K562 (cell line): Measurements from ENCODE around the gene ANKLE1. TPM values are rescaled to one million over a fixed set of nuclear protein-coding genes. Genes with fewer than 3 reads are reported as not detected.

Source experiments
- ATAC-seq: fragments of 200-7000 bp; cut with Tn5 transposase; 3 replicates; pipeline ENCODE4 v1.9.1; 2020; ENCODE audit warnings: moderate library complexity
- BruUV-seq: library from RNA; stranded (reverse); fragments of 400-500 nt; replicated peaks from 2 replicates; lab custom pipeline; 2021; lab: Mats Ljungman, UMichigan
- CTCF ChIA-PET: fragments of 300-600 bp; formaldehyde crosslinking; extraction: SDS; loops from one replicate; lab custom pipeline; 2021; ENCODE audit warnings: low intra/inter-chr PET ratio; lab: Yijun Ruan, JAX
- POLR2A ChIA-PET: fragments of 300-600, 350-650 bp; sonication (Branson Sonifier 250); formaldehyde crosslinking; extraction: SDS; loops from one replicate; lab custom pipeline; 2021; ENCODE audit warnings: antibody characterized with exemption, inconsistent platforms; lab: Yijun Ruan, JAX
- DNase-seq, 4 experiments: peaks; one replicate each; pipeline versions ENCODE4 v3.0.0 to v3.0.0-alpha.2; 2011 to 2018; ENCODE audit warnings: low spot score in 3 of 4, mixed read lengths in 3 of 4; ENCODE audit errors: extremely low read depth in 1 of 4
- FAIRE-seq: peaks from 2 replicates; lab custom pipeline; 2011; peaks lifted over from hg19 to GRCh38; lab: Jason Lieb, UNC
- H2AFZ ChIP-seq: 2 replicates; pipeline ENCODE4 v1.6.0; 2011; ENCODE audit warnings: low read depth, low read length, control low read depth, inconsistent platforms
- H3K27ac ChIP-seq: fragments of 200-600 bp; 3 replicates; pipeline ENCODE4 v1.8.0; 2011; ENCODE audit warnings: low read depth, mild to moderate bottlenecking, control low read depth, inconsistent platforms, low read length, moderate library complexity, mixed read lengths; ENCODE audit errors: extremely low read depth
- H3K27me3 ChIP-seq, 2 experiments: fragments of 300-600 bp in 1 of 2; 2 replicates in 1 of 2; 3 replicates in 1 of 2; pipeline versions ENCODE4 v1.6.0 to v1.8.0; 2011; ENCODE audit warnings: inconsistent platforms in 2 of 2, low read length in 2 of 2, mild to moderate bottlenecking in 1 of 2, mixed read lengths in 1 of 2, moderate library complexity in 1 of 2; ENCODE audit not compliant: control insufficient read depth in 2 of 2, insufficient read depth in 2 of 2
- H3K36me3 ChIP-seq: fragments of 300-600 bp; 3 replicates; pipeline ENCODE4 v1.8.0; 2011; ENCODE audit warnings: mild to moderate bottlenecking, low read length, inconsistent platforms; ENCODE audit not compliant: control insufficient read depth, insufficient read depth
- H3K4me1 ChIP-seq, 2 experiments: fragments of 200-600 bp in 1 of 2; replicated peaks in 1 of 2; 2 replicates in 1 of 2; 3 replicates in 1 of 2; pipeline versions ENCODE4 v1.5.1 to v1.8.0; 2011; ENCODE audit warnings: inconsistent platforms in 2 of 2, low read length in 2 of 2, mild to moderate bottlenecking in 1 of 2, mixed read lengths in 1 of 2, moderate library complexity in 1 of 2; ENCODE audit not compliant: control insufficient read depth in 2 of 2, insufficient read depth in 2 of 2
- H3K4me2 ChIP-seq: 2 replicates; pipeline ENCODE4 v1.6.1; 2011; ENCODE audit warnings: low read length, control low read depth, inconsistent platforms, mixed read lengths; ENCODE audit not compliant: insufficient read depth
- H3K4me3 ChIP-seq: fragments of 200-600 bp; sonication (generic), shearing (Covaris generic); 2 replicates; pipeline ENCODE4 v1.5.1; 2016; ENCODE audit warnings: control low read depth, inconsistent platforms
- H3K79me2 ChIP-seq: fragments of 200-600 bp; 3 replicates; pipeline ENCODE4 v1.8.0; 2011; ENCODE audit warnings: low read length, inconsistent platforms; ENCODE audit not compliant: control insufficient read depth, insufficient read depth
- H3K9ac ChIP-seq, 2 experiments: 2 replicates each; pipeline versions ENCODE4 v1.6.0 to v1.6.1; 2011; ENCODE audit warnings: low read depth in 2 of 2, low read length in 2 of 2, control low read depth in 1 of 2, inconsistent platforms in 1 of 2, mild to moderate bottlenecking in 1 of 2, mixed read lengths in 1 of 2; ENCODE audit not compliant: insufficient read depth in 1 of 2
- H3K9me1 ChIP-seq: one replicate; pipeline ENCODE4 v1.6.0; 2011; ENCODE audit warnings: inconsistent platforms, mild to moderate bottlenecking, low read length, moderate library complexity; ENCODE audit not compliant: control insufficient read depth, insufficient read depth
- H3K9me3 ChIP-seq: replicated peaks from 2 replicates; pipeline ENCODE4 v1.5.1; 2011; ENCODE audit warnings: low read depth, low read length, inconsistent platforms; ENCODE audit not compliant: control insufficient read depth, insufficient read depth
- H4K20me1 ChIP-seq: replicated peaks from 2 replicates; pipeline ENCODE4 v1.6.1; 2011; ENCODE audit warnings: low read length, inconsistent platforms, mixed read lengths; ENCODE audit not compliant: control insufficient read depth, insufficient read depth
- ASH1L ChIP-seq: fragments of 450-650 bp; IDR thresholded peaks from 2 replicates; pipeline ENCODE4 v1.6.1; 2018; ENCODE audit warnings: borderline replicate concordance, mild to moderate bottlenecking, low read depth; ENCODE audit not compliant: partially characterized antibody
- KDM4B ChIP-seq, 2 experiments: fragments of 450-650 bp in 1 of 2; sonication (generic) in 1 of 2; IDR thresholded peaks; 2 replicates each; pipeline ENCODE4 v1.6.1; 2016 to 2017; ENCODE audit warnings: borderline replicate concordance in 2 of 2, antibody characterized with exemption in 1 of 2, low read depth in 1 of 2, mild to moderate bottlenecking in 1 of 2
- LCOR ChIP-seq: sonication (generic); formaldehyde crosslinking; IDR thresholded peaks from 2 replicates; pipeline ENCODE4 v1.8.0; 2022; ENCODE audit warnings: mild to moderate bottlenecking, missing genetic modification reagents
- MBD2 ChIP-seq: sonication (generic); IDR thresholded peaks from 2 replicates; pipeline ENCODE4 v1.6.1; 2016; ENCODE audit warnings: low read depth, borderline replicate concordance
- NFIX ChIP-seq: fragments of 250-450 bp; sonication (Bioruptor Pico); IDR thresholded peaks from 2 replicates; pipeline ENCODE4 v1.4.0; 2020; ENCODE audit warnings: low read depth, mild to moderate bottlenecking, moderate library complexity
- ZNF133 ChIP-seq: fragments of 250-450 bp; sonication (Bioruptor Pico); IDR thresholded peaks from 2 replicates; pipeline ENCODE4 v1.4.0; 2020; ENCODE audit warnings: mild to moderate bottlenecking
- WGBS: fragments of 100-300 bp; shearing (Covaris generic); methylation state at CpG from one replicate; pipeline ENCODE4 v1.1.6; 2016; ENCODE audit warnings: low coverage, mixed read lengths; ENCODE audit not compliant: insufficient coverage; ENCODE audit errors: missing lambda C conversion rate; 5-methylcytosine and 5-hydroxymethylcytosine counted together
- in situ Hi-C: fragments of 300-500 bp; cut with MboI; formaldehyde crosslinking; loops from 4 replicates; pipeline ENCODE4 v1.15.0; 2018; ENCODE audit warnings: inconsistent platforms, mixed read lengths
- intact Hi-C: fragments of 100-400 bp; cut with micrococcal nuclease; formaldehyde crosslinking; loops from 2 replicates; pipeline ENCODE4 v1.14.2; 2022
- polyA plus RNA-seq, 8 experiments: library from polyadenylated mRNA; depleted of rRNA in 4 of 8; stranded (reverse) in 5 of 8; unstranded in 3 of 8; fragments of >200 nt; fragmentation: Nextera tagmentation in 2 of 8; fragmentation: Illumina TruSeq in 1 of 8; extraction: Ambion mirVana in 2 of 8; extraction: Trizol in 1 of 8; gene quantifications; 2 replicates each; pipeline versions ENCODE4 v1.2.1 to v1.2.3, GENCODE V29; 2011 to 2014; ENCODE audit warnings: inconsistent platforms in 1 of 8, missing spikeins in 1 of 8
- total RNA-seq, 7 experiments: library from RNA; depleted of rRNA in 6 of 7; stranded (reverse); fragments of >200 nt in 6 of 7; fragmentation: Illumina TruSeq in 2 of 7; extraction: Trizol in 2 of 7; gene quantifications; 2 replicates each; pipeline versions ENCODE4 v1.2.1 to v1.2.3, GENCODE V29; 2011 to 2021; ENCODE audit warnings: low replicate concordance in 1 of 7
- TF ChIP-seq, protein P1 (sequence below): sonication (generic); formaldehyde crosslinking; IDR thresholded peaks from 2 replicates; pipeline ENCODE4 v1.8.0; 2023; ENCODE audit warnings: mild to moderate bottlenecking, missing genetic modification reagents
- TF ChIP-seq, protein P2 (sequence below): sonication (generic); formaldehyde crosslinking; IDR thresholded peaks from 2 replicates; pipeline ENCODE4 v1.8.1; 2022; ENCODE audit warnings: missing genetic modification reagents
- TF ChIP-seq, protein P3 (sequence below): sonication (generic); formaldehyde crosslinking; IDR thresholded peaks from 2 replicates; pipeline ENCODE4 v1.8.1; 2023; ENCODE audit warnings: missing genetic modification reagents, mild to moderate bottlenecking, borderline replicate concordance
- TF ChIP-seq, protein P4 (sequence below): sonication (generic); formaldehyde crosslinking; IDR thresholded peaks from 2 replicates; pipeline ENCODE4 v1.8.0; 2022; ENCODE audit warnings: missing genetic modification reagents, mild to moderate bottlenecking, borderline replicate concordance

Gene ANKLE1
- total and polyA plus RNA-seq, 9 of the 15 experiments (the other 6 are each of a cell fraction or from before 2014, with no cell fraction given): 0.63 to 9.2 (median 2.9) TPM

DNA sequence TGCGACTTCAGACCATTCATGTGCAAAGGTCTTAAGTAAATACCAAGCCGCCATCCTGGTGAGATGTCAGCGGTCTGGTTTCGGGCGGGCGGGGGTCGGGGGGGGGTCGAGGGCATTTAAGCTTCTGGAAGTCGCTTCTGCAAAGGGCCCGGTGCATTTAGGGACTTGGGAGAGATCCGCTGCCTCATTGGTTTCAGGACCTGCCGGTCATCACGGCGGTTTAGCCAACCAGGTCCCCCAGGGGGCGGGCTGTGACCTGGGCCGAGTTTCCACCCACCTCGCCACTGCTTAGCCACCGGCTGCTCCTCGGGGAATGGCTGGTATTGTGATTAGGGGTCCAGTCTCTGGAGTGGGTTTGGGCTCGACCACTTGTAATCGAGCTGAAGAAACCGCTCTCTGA, 7.8 kb downstream of the ANKLE1 start:
- peak overlapping the region; percentile 96 for H2AFZ ChIP-seq
- H3K9ac ChIP-seq: peak overlapping the region in 1 of 2 experiments; percentile 84; a peak in 2 of 4 replicates
- FAIRE-seq (peak; percentile 81), DNase-seq (peak; percentile 94 to 99 (median 96)), ATAC-seq (peak; percentile 81)
- peak overlapping the region; percentile 35; the same call in 1 of the 3 replicates for H3K27ac ChIP-seq
- POLR2A ChIA-PET: interaction anchor here (0.6 to 0.8 kb wide), 6 partner anchors 31 to 315 kb away, joined by 3 read pairs; no protein-coding TSS in a partner anchor
- no peak overlapping the region for H3K4me3 ChIP-seq
- H3K9me3 ChIP-seq: no peaks in the 10 kb centered on the region
- H3K4me2 ChIP-seq: peak overlapping the region; percentile 51
- peaks cover 11% of the 10 kb centered on the region for H3K79me2 ChIP-seq
- peaks cover 6% of the 10 kb centered on the region for H3K9me1 ChIP-seq
- no TSS peak for BruUV-seq
- H3K4me1 ChIP-seq: peaks cover 13 to 49% of the 10 kb centered on the region in 2 experiments; a peak in 4 of 5 replicates
- CTCF ChIA-PET: no interaction called here
- no peaks in the 10 kb centered on the region for H3K27me3 ChIP-seq
- in situ Hi-C loops (loop anchor here (5.0 kb wide), 1 partner anchor 217 kb away; no protein-coding TSS in a partner anchor), intact Hi-C loops (no loop called here)
- H3K36me3 ChIP-seq: peaks cover 8% of the 10 kb centered on the region; the same call in 1 of the 3 replicates
- 16% methylated on average over 14 of the region's 22 CpGs for WGBS
- H4K20me1 ChIP-seq: no peaks in the 10 kb centered on the region
- no peak for TF ChIP-seq LCOR (CRISPR knock-in tag)
- TF ChIP-seq, protein P1, sequence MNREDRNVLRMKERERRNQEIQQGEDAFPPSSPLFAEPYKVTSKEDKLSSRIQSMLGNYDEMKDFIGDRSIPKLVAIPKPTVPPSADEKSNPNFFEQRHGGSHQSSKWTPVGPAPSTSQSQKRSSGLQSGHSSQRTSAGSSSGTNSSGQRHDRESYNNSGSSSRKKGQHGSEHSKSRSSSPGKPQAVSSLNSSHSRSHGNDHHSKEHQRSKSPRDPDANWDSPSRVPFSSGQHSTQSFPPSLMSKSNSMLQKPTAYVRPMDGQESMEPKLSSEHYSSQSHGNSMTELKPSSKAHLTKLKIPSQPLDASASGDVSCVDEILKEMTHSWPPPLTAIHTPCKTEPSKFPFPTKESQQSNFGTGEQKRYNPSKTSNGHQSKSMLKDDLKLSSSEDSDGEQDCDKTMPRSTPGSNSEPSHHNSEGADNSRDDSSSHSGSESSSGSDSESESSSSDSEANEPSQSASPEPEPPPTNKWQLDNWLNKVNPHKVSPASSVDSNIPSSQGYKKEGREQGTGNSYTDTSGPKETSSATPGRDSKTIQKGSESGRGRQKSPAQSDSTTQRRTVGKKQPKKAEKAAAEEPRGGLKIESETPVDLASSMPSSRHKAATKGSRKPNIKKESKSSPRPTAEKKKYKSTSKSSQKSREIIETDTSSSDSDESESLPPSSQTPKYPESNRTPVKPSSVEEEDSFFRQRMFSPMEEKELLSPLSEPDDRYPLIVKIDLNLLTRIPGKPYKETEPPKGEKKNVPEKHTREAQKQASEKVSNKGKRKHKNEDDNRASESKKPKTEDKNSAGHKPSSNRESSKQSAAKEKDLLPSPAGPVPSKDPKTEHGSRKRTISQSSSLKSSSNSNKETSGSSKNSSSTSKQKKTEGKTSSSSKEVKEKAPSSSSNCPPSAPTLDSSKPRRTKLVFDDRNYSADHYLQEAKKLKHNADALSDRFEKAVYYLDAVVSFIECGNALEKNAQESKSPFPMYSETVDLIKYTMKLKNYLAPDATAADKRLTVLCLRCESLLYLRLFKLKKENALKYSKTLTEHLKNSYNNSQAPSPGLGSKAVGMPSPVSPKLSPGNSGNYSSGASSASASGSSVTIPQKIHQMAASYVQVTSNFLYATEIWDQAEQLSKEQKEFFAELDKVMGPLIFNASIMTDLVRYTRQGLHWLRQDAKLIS (CRISPR knock-in tag): no peak
- TF ChIP-seq ASH1L: peak; percentile 37
- TF ChIP-seq NFIX (CRISPR knock-in tag): no peak
- no peak for TF ChIP-seq ZNF133 (CRISPR knock-in tag)
- TF ChIP-seq KDM4B (IDR thresholded peaks at IDR 0.05; ENCODE audit: borderline replicate concordance in 2 of 2, low read depth in 1 of 2): no peak
- TF ChIP-seq, protein P2, sequence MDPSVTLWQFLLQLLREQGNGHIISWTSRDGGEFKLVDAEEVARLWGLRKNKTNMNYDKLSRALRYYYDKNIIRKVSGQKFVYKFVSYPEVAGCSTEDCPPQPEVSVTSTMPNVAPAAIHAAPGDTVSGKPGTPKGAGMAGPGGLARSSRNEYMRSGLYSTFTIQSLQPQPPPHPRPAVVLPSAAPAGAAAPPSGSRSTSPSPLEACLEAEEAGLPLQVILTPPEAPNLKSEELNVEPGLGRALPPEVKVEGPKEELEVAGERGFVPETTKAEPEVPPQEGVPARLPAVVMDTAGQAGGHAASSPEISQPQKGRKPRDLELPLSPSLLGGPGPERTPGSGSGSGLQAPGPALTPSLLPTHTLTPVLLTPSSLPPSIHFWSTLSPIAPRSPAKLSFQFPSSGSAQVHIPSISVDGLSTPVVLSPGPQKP (CRISPR knock-in tag): no peak
- TF ChIP-seq, protein P3, sequence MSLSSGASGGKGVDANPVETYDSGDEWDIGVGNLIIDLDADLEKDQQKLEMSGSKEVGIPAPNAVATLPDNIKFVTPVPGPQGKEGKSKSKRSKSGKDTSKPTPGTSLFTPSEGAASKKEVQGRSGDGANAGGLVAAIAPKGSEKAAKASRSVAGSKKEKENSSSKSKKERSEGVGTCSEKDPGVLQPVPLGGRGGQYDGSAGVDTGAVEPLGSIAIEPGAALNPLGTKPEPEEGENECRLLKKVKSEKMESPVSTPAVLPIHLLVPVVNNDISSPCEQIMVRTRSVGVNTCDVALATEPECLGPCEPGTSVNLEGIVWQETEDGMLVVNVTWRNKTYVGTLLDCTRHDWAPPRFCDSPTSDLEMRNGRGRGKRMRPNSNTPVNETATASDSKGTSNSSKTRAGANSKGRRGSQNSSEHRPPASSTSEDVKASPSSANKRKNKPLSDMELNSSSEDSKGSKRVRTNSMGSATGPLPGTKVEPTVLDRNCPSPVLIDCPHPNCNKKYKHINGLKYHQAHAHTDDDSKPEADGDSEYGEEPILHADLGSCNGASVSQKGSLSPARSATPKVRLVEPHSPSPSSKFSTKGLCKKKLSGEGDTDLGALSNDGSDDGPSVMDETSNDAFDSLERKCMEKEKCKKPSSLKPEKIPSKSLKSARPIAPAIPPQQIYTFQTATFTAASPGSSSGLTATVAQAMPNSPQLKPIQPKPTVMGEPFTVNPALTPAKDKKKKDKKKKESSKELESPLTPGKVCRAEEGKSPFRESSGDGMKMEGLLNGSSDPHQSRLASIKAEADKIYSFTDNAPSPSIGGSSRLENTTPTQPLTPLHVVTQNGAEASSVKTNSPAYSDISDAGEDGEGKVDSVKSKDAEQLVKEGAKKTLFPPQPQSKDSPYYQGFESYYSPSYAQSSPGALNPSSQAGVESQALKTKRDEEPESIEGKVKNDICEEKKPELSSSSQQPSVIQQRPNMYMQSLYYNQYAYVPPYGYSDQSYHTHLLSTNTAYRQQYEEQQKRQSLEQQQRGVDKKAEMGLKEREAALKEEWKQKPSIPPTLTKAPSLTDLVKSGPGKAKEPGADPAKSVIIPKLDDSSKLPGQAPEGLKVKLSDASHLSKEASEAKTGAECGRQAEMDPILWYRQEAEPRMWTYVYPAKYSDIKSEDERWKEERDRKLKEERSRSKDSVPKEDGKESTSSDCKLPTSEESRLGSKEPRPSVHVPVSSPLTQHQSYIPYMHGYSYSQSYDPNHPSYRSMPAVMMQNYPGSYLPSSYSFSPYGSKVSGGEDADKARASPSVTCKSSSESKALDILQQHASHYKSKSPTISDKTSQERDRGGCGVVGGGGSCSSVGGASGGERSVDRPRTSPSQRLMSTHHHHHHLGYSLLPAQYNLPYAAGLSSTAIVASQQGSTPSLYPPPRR: no peak
- TF ChIP-seq, protein P4, sequence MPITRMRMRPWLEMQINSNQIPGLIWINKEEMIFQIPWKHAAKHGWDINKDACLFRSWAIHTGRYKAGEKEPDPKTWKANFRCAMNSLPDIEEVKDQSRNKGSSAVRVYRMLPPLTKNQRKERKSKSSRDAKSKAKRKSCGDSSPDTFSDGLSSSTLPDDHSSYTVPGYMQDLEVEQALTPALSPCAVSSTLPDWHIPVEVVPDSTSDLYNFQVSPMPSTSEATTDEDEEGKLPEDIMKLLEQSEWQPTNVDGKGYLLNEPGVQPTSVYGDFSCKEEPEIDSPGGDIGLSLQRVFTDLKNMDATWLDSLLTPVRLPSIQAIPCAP (CRISPR knock-in tag): no peak
- peak; percentile 80; the same call in 1 of the 2 replicates for TF ChIP-seq MBD2
